Activated effector memory CD4-positive, alpha-beta T cell treated with anti-CD3 and anti-CD28 coated beads, Interleukin-2, amount 50 U/mL, for 16 hours (primary cell): ENCODE measurements around the gene CRAMP1.
A peak's percentile ranks its signal among the peaks of the same experiment; 100 is the strongest.
"Not testable (repeated sequence)": the region's sequence is repeated elsewhere in the genome, so short reads cannot be mapped to it uniquely, and the experiment has no call there.

ENCODE experiments used
- DNase-seq: peaks from one replicate; pipeline ENCODE4 v3.0.0-alpha.2; 2020

The CRAMP1 gene

GRCh38 chr16:1687427-1688316, 75.5 kb downstream of the CRAMP1 start:
- no peak for DNase-seq

DNA sequence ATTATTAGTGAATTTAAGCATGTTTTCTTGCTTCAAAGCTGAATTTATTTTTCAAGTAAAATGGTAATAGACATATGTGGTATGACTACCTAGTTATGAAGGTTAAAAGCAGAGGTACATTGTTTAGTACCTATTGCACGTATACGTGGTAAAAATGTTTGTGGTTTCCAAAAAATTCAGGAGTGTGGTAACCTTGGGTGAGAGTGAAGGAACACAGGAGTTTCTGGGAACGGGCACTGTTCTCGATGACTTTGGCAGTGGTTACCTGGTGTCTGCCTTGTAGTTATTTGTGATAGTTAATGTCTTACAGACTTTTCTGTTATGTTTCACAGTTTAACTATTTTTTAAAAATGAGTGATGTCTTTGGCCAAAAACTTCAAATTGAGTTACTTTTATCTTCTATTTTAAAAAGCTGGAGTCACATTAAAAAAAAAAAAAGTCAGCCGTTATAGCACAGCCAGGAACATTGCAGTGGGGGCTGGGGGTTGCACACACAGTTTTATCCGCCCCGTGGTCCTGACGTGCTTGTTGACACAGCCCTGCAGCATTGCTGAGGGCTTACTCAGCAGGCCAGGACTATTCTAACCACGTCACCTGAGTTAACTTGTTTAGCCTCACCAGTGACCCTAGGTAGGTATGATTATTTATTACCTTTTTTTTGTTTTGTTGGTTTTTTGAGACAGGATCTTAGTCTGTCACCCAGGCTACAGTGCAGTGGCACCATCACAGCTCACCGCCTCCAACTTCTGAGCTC, 76.8 kb downstream of the CRAMP1 start:
- no peak for DNase-seq

GRCh38 chr16:1689853-1690252, 77.7 kb downstream of the CRAMP1 start:
- DNase-seq: no peak

GRCh38 chr16:1690810-1691209, 78.7 kb downstream of the CRAMP1 start:
- no peak for DNase-seq

GRCh38 chr16:1691276-1691675, 79.1 kb downstream of the CRAMP1 start:
- DNase-seq: no peak

DNA sequence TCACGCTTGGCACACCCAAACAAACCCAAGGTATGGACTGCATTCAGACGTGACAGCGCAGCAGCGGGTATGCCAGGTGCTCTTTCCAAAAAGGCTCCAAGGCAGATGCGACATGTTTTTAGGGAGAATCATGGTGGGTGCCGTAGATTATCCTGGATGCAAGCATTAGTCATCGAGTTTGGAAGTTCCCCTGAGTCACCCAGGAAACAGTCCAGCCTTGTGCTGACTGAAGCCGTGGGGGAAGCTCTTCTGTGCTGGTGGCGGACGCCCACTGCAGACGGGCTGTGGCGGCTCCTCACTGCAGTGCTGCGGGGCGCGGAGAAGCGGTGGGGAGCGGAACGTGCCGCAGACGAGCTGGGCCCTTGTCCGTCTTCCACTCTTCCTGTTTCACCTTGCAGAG, 79.8 kb downstream of the CRAMP1 start:
- DNase-seq: no peak

GRCh38 chr16:1696863-1697262, 84.7 kb downstream of the CRAMP1 start:
- DNase-seq: no peak

GRCh38 chr16:1698680-1699079, 86.5 kb downstream of the CRAMP1 start:
- no peak for DNase-seq

- no peak for DNase-seq
Observed at GRCh38 chr16:1700246-1700645, 88.1 kb downstream of the CRAMP1 start.

GRCh38 chr16:1701216-1701878, 89.2 kb downstream of the CRAMP1 start:
- DNase-seq: no peak

DNA sequence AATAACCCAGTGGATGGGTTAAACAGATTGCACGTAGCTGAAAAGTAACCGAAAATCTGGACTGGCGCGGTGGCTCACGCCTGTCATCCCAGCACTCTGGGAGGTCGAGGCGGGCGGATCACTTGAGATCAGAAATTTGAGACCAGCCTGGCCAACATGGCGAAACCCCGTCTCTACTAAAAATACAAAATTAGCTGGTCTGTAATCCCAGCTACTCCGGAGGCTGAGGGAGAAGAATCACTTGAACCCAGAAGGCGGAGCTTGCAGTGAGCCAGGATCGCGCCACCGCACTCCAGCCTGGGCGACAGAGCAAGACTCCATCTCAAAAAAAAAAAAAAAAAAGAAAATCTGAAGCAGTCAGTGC, 93.1 kb downstream of the CRAMP1 start:
- not testable (repeated sequence) for DNase-seq

DNA sequence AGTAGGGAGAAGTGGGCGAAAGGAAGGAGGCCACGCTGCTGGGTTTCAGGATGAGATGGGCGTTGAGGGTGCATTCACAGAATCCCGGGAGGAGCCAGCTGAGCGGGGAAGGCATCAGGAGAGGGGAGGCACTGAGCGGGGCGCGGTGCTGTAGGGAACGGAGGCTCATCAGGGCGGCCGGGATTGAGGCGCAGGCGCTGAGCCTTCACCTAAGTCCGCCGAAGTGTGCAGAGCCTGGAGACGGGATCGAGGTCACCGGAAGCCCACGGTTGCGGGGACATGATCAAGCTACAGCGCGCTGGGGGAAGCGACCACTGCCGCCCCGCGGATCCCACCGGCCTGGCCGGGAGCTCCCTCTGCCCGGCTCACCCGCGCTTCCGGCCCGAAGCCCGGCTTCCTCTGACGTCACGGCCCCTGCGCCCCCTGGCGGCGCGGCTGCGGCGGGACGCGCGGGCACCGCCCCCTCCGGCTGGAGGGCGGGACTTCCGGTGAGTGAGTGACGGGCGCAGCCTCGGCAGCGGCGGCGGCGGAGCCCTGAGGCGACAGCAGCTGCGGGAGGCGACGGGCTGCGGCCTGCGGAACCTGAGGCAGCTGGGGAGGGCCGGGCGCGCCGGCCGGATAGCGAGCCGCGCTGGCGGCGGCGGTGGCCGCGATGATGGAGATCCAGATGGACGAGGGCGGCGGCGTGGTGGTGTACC, 93.7 kb downstream of the CRAMP1 start, which contains the start of gene MAPK8IP3:
Gene MAPK8IP3, plus strand, starts transcription at position 508 of the 698 bp plus-strand sequence. Its CDS starts 145 bp downstream, at position 653.
- DNase-seq: peak; percentile 99

DNA sequence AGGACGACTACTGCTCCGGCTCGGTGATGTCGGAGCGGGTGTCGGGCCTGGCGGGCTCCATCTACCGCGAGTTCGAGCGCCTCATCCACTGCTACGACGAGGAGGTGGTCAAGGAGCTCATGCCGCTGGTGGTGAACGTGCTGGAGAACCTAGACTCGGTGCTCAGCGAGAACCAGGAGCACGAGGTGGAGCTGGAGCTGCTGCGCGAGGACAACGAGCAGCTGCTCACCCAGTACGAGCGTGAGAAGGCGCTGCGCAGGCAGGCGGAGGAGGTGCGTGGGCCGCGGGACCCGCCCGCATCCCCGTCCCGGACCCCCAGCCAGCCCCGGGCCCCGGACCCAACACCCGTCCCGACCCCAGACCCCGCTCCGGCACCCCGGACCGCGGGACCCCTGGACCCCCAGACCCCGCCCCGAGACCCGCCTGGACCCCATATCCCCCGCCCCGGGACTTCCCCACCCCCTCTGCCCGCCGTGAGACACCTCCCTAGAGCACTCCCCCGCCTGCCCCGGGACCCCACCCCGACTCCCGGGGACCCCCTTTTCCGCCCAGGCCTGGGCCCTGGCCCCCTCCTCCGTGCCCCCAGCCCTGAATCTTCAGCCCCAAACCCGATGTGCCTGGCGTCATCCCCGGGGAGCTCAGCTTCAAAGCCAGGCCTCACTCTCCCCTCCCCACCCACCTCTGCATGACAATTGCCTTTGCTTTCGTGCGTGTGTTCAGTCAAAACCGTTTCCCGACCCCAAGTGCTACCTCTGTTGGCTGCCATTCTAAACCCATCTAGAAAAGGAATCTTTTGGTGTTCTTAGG, 94.4 kb downstream of the CRAMP1 start:
- peak; percentile 79 for DNase-seq

- no peak for DNase-seq
Observed at GRCh38 chr16:1707193-1707790, 95.1 kb downstream of the CRAMP1 start.

- DNase-seq: no peak
Observed at GRCh38 chr16:1708083-1708767, 96.1 kb downstream of the CRAMP1 start.

DNA sequence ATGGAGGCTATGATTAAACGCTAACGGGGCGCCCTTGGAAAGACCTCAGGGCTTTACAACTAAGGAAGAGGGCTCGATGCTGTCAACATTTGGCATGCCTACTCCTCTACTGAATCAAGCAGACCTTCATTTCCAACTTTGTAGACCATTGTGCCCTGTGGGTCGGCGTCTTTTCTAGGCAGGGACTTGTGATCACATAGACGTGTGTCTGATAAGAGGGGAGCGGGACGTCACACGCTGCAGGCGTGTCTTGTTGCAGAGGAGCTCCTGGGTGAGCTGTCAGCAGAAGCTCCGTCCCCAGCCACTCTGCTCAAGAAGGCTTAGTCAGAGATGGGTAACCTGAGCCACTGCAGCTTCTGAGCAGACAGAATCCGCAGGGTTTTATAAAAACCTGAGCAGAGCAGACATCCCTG, 96.6 kb downstream of the CRAMP1 start:
- DNase-seq: no peak

DNA sequence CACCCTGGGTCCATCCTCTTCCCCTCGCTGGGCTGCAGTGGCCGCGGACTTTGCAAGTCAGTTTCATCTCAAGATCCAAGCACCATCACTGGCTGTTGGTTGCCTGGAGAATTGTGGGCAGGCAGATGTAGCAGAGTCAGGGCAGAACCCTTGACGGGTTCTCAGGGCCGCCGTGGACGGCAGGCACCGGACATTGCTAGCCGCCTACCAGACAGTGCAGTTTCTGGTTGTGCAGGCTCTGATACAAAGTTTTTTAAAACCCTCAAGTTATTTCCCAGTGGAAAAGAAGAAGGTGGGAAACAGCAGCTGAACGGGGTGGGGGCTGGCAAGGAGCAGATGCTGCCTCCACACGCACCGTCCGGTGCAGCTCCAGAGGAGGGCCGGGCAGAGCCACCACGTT, 97.2 kb downstream of the CRAMP1 start:
- DNase-seq: no peak

DNA sequence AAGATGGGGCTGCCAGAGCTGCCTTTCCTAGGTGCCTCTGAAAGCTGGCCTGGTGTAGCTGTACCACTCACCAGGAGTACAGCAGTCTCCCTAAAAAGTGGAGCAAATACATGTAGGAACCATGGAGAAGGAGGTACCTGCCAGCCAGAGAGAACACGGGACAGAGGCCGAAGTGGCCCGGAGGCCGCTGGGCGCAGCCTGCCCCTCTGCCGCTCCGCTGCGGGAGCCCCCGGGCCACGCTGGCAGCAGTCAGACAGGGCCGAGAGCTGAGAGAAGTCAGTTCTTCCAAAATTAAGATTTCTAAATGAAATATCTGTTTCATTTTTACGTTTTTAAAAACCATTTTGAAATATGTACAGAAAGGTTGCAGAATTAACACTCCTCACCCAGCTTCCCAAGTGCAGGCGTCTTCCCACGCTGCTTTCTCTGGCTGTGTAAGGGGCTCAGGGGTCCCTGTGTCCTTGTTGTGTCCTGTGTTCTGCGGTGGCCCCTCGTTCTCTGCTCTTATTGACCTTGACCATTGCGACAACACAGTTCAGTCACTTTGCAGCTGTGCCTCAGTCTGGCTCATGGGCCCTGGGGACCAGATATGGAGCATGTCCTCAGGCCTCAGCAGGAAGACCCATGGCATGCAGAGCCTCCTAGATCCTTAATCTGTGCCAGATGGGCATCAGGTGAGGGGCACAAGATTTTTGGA, 98.8 kb downstream of the CRAMP1 start:
- no peak for DNase-seq

GRCh38 chr16:1712791-1713261, 100.7 kb downstream of the CRAMP1 start:
- no peak for DNase-seq

DNA sequence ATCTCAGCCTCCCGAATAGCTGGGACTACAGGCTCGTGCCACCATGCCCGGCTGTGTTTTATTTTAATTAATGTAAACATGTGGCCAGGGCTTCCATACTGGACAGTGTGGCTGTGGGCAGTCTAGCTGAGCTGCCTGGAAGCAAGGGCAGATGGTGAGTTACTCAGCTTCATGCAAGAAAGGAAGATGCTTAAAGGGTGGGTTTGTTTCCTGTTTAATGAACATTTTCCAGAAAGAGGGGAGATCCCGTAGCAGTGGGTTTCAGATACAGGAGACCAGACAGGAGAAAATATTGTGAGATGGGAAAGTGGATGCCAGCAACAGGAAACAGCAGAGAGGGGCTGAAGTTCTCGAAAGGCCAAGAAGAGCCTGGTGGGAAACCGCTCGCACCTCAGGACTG, 101.2 kb downstream of the CRAMP1 start:
- DNase-seq: no peak
